HG02623 (cell line): ENCODE data around the gene WDR88.
"Not testable (repeated sequence)": the region's sequence is repeated elsewhere in the genome, so short reads cannot be mapped to it uniquely, and the experiment has no call there.

Source experiments
- ATAC-seq: cut with Tn5 transposase; IDR thresholded peaks from one replicate; pipeline ENCODE4 v1.9.1; 2021; ENCODE audit warnings: moderate library complexity; ENCODE audit not compliant: unreplicated experiment

WDR88 gene

GRCh38 chr19:33126712-33127111 is 5.2 kb upstream of the WDR88 start:
- ATAC-seq: not testable (repeated sequence)

DNA sequence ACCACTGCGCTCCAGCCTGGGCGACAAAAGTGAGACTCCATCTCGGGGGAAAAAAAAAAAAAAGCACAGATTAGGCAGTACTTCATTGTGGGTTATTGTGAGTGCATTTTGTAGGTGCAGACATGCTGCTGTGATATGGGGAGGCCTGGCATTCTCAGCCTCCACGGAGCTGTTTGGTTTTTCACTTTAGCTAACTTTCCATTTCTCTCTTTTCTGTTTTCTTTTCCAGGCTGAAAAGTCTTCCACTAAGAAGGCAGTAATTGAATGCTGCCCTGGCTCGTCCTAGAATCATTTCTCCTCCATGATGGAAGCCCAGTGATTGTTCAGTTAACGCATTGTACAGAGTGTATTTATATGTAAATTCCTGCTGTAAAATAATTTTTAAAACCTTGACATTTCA is 2.0 kb upstream of the WDR88 start:
- ATAC-seq: no peak

GRCh38 chr19:33130433-33130832 is 1.5 kb upstream of the WDR88 start:
- no peak for ATAC-seq

DNA sequence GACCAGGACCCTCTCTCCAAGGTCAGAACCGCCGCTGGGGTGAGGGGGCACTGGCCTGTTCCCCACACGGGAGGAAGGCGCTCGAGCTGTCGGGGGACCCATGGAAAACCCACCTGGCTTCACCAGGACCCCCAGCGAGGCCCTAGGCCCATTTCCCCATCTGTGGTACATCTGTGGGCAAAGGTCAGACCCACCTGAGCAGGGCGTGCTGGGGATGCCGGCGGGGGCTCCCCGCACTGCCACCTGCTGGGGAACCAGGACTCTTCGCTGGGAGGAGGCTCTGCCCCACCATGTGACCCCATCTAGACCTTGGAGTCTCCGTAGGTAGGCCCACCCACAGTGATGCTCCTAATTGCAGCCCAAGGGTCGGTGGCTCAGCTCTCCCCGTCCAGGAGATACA is 511 bp downstream of the WDR88 start:
- ATAC-seq: no peak

DNA sequence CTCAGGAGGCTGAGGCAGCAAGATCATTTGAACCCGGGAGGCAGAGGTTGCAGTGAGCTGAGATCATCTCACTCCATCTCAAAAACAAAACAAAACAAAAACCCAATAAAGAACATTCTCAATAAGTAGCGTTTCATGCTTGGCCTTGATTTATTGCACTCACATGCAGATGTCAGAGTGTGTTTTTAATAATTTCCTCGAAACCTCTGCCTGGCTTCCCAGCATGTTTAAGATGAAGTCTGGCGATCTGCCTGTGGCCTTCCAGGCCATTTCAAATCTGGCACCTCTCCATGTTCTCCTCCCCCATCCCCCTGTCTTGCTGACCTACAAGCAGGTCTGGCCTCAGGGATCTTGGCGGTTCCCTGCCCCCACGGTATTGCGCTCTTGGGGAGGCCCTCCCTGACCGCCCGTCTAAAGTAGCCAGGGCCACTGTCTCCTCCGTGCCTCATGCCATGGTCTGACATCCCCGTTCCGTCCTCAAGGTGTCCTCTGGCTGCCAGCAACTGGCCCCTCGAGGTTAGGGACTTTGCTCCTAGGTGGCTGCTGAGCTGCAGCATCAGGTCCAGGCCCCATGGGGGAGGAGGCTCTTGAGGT is 1.6 kb downstream of the WDR88 start:
- no peak for ATAC-seq

GRCh38 chr19:33134571-33135041 is 2.7 kb downstream of the WDR88 start:
- ATAC-seq: no peak

GRCh38 chr19:33139165-33139564 is 7.3 kb downstream of the WDR88 start:
- no peak for ATAC-seq

- ATAC-seq: no peak
Observed at GRCh38 chr19:33143897-33144405, 12.0 kb downstream of the WDR88 start.

DNA sequence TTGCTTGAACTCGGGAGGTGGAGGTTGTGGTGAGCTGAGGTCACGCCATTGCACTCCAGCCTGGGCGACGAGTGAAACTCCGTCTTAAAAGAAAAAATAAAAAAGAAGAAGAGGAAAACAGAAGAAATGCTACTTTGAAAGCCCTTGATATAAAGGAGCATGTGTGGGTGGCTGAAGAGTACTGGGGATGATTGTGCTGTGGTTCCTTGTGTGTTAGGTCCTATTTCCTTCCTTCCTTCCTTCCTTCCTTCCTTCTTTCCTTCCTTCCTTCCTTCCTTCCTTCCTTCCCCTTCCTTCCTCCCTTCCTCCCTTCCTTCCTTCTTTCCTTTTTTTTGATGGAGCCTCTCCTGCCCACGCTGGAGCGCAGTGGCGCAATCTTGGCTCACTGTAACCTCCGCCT is 14.3 kb downstream of the WDR88 start:
- ATAC-seq: no peak

- no peak for ATAC-seq
Observed at GRCh38 chr19:33147538-33147937, 15.6 kb downstream of the WDR88 start.

- ATAC-seq: no peak
Observed at GRCh38 chr19:33150852-33151518, 19.1 kb downstream of the WDR88 start.

- no peak for ATAC-seq
Observed at GRCh38 chr19:33152176-33152575, 20.3 kb downstream of the WDR88 start.

- not testable (repeated sequence) for ATAC-seq
Observed at GRCh38 chr19:33152625-33153024, 20.7 kb downstream of the WDR88 start.

DNA sequence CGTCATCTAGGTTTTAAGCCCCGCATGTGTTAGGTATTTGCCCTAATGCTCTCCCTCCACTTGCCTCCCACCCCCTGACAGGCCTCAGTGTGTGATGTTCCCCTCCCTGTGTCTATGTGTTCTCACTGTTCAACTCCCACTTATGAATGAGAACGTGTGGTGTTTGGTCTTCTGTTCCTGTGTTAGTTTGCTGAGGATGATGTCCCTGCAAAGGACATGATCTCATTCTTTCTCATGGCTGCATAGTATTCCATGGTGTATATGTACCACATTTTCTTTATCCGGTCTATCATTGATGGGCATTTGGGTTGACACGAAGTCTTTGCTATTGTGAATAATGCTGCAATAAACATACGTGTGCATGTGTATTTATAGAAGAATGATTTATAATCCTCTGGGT is 22.4 kb downstream of the WDR88 start:
- ATAC-seq: not testable (repeated sequence)

GRCh38 chr19:33156334-33156733 is 24.4 kb downstream of the WDR88 start:
- ATAC-seq: no peak

- ATAC-seq: no peak
Observed at GRCh38 chr19:33157906-33158305, 26.0 kb downstream of the WDR88 start.

- ATAC-seq: no peak
Observed at GRCh38 chr19:33158365-33158764, 26.5 kb downstream of the WDR88 start.

- ATAC-seq: no peak
Observed at GRCh38 chr19:33159149-33159548, 27.2 kb downstream of the WDR88 start.

DNA sequence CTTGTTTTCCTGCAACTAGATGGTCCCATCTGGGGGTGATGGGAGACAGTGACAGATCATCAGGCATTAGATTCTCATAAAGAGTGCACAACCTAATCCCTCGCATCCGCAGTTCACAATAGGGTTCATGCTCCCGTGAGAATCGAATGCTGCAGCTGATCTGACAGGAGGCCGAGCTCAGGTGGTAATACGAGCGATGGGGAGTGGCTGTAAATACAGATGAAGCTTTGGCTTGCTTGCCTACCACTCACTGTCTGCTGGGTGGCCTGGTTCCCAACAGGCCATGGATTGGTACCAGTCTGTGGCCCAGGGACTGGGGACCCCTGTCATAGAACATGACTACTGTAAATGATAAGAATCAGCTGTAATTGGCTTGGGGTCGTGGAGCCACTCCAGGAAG is 28.0 kb downstream of the WDR88 start:
- ATAC-seq: no peak

GRCh38 chr19:33161201-33161600 is 29.3 kb downstream of the WDR88 start:
- ATAC-seq: no peak

GRCh38 chr19:33163481-33163880 is 31.6 kb downstream of the WDR88 start:
- ATAC-seq: no peak

GRCh38 chr19:33166037-33166436 is 34.1 kb downstream of the WDR88 start:
- ATAC-seq: not testable (repeated sequence)

DNA sequence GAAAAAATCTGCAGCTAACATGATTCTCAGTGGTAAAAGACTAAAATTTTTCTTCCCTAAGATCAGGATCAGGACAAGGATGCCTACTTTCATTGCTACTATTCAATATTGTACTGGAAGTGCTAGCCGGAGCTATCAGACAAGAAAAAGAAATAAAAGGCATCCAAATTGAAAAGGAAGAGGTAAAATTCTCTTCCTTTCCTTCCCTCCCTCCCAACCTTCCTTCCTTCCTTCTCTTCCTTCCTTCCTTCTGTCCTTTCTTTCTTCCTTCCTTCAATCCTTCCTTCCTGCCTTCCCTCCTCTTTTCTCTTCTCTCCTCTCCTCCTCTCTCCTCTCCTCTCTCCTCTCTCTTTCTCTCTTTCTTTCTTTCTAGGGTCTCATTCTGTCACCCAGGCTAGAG is 35.5 kb downstream of the WDR88 start:
- no peak for ATAC-seq
